Measurements from ENCODE around the gene LRRC37A2. TPM values are rescaled to one million over a fixed set of nuclear protein-coding genes. Genes with fewer than 3 reads are reported as not detected.

Gene LRRC37A2
- 1.1 and 2.5 TPM in 2 replicates for total RNA-seq

DNA sequence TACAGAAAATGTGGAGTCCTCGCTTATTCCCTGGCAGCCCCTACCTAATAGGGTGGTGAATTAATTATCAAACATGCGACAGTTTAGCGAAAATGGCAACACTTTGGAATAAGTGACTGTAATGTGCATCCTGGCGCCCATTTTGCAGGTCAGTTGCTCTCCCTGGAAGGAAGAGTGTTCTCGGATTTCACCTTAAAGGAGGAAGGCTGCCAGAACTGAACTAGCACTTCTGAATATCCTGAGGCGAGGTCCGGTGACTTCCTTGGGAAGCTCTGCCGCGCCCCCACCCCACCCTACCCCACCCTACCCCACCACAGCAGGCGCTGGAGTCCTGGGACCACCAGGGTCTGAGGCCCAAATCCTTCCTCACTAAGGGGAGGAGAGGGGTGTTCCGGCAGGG, at the start of gene LRRC37A2:
LRRC37A2 (plus strand) TSS at position 301 of the 400 bp plus-strand sequence. CDS start 245 bp downstream, outside the sequence.

DNA sequence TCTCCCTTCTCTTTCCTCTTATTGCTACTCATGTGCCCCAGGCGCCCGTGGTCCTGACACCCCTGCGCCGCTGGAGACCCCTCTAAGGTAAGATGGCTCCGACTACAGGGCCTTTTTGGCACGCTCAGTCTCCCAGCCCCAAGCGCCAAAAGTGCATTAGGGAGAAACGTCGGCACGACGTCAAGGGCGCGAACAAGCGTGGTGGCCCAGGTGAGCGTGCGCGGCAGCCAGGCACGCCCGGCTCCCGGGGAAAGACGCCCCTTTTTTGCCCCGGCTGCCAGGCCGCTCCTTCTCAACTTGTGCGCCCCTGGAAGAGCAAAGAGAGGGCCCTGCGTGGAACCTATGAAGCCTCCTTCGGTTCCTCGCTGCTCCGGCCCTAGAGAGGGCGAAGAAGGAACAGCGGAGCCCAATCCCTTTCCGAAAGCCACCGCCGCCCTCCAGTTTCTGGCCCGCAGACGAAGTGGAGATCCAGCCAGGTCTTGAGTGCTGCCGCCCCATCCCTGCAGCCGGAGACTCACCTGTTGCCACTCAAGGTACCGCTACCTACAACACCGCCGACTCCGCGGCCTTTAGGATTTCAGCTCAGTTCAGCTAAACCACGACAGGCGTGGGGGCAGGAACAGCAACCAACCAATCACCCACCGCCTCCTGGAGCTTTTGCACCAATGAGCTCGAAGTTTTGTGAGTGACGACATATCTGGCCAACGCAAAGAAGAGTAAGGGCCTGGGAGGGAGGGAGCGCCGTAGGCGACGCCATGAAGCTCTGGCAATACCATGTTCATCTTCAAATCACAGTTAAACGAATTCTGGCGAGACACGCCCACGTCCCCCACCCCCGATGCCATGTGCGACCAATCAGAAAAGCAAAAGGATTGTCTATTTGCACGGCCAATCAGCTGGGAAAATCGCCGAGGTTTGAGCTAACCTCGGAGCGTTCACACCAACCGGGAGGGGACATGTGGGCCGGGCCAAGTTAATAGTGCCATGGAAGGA, 67.1 kb downstream of the LRRC37A2 start, which contains the start of gene ARL17A:
ARL17A (minus strand) TSS at position 609 of the 993 bp plus-strand sequence. CDS start 3,369 bp downstream, outside the sequence.

DNA sequence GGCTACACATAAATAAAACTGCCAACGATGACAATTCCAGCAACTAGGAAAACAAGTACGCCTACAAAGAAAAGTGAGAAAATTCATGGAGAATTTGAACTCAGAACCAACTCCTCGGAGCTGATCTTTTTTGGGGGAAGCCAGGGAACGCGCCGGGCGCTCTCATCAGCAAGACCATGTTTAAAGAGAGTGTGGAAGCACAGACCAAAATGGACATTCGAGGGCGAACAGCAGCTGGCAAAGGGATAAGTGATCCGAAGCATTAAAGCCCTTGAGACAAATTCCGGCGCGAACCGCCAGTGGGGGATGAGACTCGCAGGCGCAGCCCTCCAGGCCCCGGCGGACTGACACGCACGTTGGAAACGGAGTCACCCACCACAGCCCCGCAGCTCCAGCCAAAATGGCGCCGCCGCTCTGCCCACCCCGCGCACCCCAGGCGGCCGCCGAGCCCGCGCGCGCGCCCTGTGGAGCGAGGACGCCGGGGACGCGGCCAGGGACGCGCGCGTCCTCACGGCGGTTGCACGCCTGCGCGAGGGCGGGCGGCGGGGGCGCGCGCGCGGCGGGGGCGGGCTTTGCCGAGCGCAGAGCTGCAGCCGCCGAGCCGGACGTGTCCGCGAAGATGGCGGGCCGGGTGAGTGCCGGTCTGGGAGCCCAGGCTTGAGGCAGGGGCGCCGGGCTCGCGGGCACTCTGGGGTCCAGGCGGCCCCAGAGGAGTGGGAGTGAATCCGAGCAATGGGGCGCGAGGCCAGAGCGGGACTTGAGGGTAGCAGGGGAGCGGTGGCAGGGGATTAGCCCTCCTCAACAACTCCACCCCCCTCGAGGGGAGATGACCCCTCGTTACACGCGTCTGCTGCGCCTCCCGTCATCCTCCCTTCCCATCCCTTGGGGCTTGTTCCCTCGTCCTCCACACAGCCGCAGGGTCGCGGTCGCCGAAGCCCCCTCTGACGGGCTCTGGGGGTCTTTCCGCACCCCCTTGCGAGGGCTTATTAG, 78.2 kb downstream of the LRRC37A2 start, which contains the start of gene NSF:
NSF (plus strand) TSS at position 513 of the 990 bp plus-strand sequence; CDS start at position 620, 107 bp downstream.

Other genes with a start within 250 kb of the LRRC37A2 start
- gene LRRC37A, start 217.3 kb upstream of the LRRC37A2 start, total RNA-seq: 0.39 and 0.56 TPM in 2 replicates
- 6.9 and 8.8 TPM in 2 replicates for gene ARL17B, start 150.7 kb upstream of the LRRC37A2 start, total RNA-seq
- 2.4 and 3.6 TPM in 2 replicates for gene ARL17A, start 67.2 kb downstream of the LRRC37A2 start, total RNA-seq
- 26.0 and 27.1 TPM in 2 replicates for gene NSF, start 78.2 kb downstream of the LRRC37A2 start, total RNA-seq

Data from cardiac ventricle fibroblast (primary cell).